Fibroblast of skin of back (primary cell): Measurements from ENCODE around the gene FCRL2. TPM values are rescaled to one million over a fixed set of nuclear protein-coding genes. Genes with fewer than 3 reads are reported as not detected.

ENCODE experiments used
- DNase-seq: peaks from one replicate; pipeline ENCODE4 v3.0.0-alpha.2; 2013
- polyA plus RNA-seq, 2 experiments: library from polyadenylated mRNA; unstranded; fragments of 120-200 nt; gene quantifications; one replicate each; pipeline ENCODE4 v1.2.1, GENCODE V29; 2013; ENCODE audit not compliant: insufficient read length in 2 of 2

The FCRL2 gene
- polyA plus RNA-seq (2013, experiment 1 of 2; ENCODE audit: insufficient read length) = not detected
- polyA plus RNA-seq (2013, experiment 2 of 2; ENCODE audit: insufficient read length) = not detected

- DNase-seq = no peak
Measured at GRCh38 chr1:157776971-157777391, at the start of gene FCRL2. Gene FCRL2 (minus strand): TSS chr1:157777132. CDS start chr1:157777073, 59 bp downstream.

GRCh38 chr1:157820299-157820698, 43.4 kb upstream of the FCRL2 start:
- no peak for DNase-seq

GRCh38 chr1:157819896-157820295, 43.0 kb upstream of the FCRL2 start, which contains the start of gene FCRL1:
Gene FCRL1 (minus strand): TSS chr1:157820120. CDS start chr1:157820037, 83 bp downstream.
- DNase-seq = no peak

GRCh38 chr1:157819215-157819614, 42.3 kb upstream of the FCRL2 start:
- DNase-seq = no peak

- DNase-seq = no peak
Measured at GRCh38 chr1:157813269-157813668, 36.3 kb upstream of the FCRL2 start.

GRCh38 chr1:157806431-157807149, 29.7 kb upstream of the FCRL2 start:
- DNase-seq = no peak

GRCh38 chr1:157803851-157804250, 26.9 kb upstream of the FCRL2 start:
- DNase-seq = no peak

GRCh38 chr1:157799996-157800395, 23.1 kb upstream of the FCRL2 start:
- no peak for DNase-seq

- DNase-seq = no peak
Measured at GRCh38 chr1:157798211-157798610, 21.3 kb upstream of the FCRL2 start.

GRCh38 chr1:157785248-157785647, 8.3 kb upstream of the FCRL2 start:
- DNase-seq = no peak

- no peak for DNase-seq
Measured at GRCh38 chr1:157784801-157785200, 7.9 kb upstream of the FCRL2 start.

GRCh38 chr1:157782931-157783330, 6.0 kb upstream of the FCRL2 start:
- DNase-seq = no peak

- no peak for DNase-seq
Measured at GRCh38 chr1:157781048-157781447, 4.1 kb upstream of the FCRL2 start.

- DNase-seq = no peak
Measured at GRCh38 chr1:157775101-157775870, 1.6 kb downstream of the FCRL2 start.

- DNase-seq = no peak
Measured at GRCh38 chr1:157774412-157774811, 2.5 kb downstream of the FCRL2 start.

- no peak for DNase-seq
Measured at GRCh38 chr1:157773493-157774350, 3.2 kb downstream of the FCRL2 start.

GRCh38 chr1:157771661-157772425, 5.1 kb downstream of the FCRL2 start:
- DNase-seq = no peak

GRCh38 chr1:157770442-157771043, 6.4 kb downstream of the FCRL2 start:
- no peak for DNase-seq

- no peak for DNase-seq
Measured at GRCh38 chr1:157766792-157767191, 10.1 kb downstream of the FCRL2 start.

- DNase-seq = no peak
Measured at GRCh38 chr1:157758018-157758417, 18.9 kb downstream of the FCRL2 start.

GRCh38 chr1:157753611-157754010, 23.3 kb downstream of the FCRL2 start:
- DNase-seq = no peak
